Stimulated activated CD4-positive, alpha-beta T cell treated with anti-CD3 and anti-CD28 coated beads, Interleukin-1b, Interleukin-23, amount 100 ng/mL, for 24 hours (primary cell): ENCODE data around the gene ALDOC.

Experiments used
- DNase-seq, 4 experiments: peaks; one replicate each; pipeline ENCODE4 v3.0.0-alpha.2; 2020; ENCODE audit warnings: low read depth in 4 of 4, low spot score in 1 of 4

Gene ALDOC

DNA sequence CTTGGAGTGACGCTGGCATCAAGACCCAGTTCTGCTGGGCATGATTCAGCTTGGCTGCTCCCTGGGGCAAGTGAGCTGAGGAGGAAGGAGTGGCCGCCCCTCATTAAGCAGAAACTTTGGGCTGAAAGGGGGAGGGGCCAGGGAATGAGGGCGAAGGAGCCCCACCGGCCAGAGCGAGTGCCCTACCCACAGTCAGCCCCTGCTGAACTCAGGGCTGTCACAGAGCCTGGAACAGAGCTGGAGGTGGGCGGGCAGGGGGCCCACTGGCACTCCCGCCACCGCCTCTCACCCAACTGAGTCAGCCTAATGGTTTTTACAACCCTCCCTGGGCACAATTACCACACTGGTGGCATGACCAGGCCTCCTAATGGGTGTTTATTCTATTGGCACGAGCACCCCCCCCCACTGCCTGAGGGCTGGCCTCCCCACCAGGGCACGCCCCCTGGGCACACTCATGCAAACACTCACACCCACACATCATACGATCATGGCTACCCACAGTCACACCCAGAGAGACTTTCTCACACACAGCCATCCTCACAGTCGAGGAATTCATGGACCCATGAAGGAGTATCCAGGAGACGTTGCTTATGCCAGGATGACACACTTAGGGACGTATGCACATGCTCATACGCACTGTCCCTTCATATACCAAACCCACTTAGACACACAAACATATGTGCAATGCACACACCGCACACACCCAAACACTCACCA, 43.4 kb downstream of the ALDOC start:
- no peak for DNase-seq

DNA sequence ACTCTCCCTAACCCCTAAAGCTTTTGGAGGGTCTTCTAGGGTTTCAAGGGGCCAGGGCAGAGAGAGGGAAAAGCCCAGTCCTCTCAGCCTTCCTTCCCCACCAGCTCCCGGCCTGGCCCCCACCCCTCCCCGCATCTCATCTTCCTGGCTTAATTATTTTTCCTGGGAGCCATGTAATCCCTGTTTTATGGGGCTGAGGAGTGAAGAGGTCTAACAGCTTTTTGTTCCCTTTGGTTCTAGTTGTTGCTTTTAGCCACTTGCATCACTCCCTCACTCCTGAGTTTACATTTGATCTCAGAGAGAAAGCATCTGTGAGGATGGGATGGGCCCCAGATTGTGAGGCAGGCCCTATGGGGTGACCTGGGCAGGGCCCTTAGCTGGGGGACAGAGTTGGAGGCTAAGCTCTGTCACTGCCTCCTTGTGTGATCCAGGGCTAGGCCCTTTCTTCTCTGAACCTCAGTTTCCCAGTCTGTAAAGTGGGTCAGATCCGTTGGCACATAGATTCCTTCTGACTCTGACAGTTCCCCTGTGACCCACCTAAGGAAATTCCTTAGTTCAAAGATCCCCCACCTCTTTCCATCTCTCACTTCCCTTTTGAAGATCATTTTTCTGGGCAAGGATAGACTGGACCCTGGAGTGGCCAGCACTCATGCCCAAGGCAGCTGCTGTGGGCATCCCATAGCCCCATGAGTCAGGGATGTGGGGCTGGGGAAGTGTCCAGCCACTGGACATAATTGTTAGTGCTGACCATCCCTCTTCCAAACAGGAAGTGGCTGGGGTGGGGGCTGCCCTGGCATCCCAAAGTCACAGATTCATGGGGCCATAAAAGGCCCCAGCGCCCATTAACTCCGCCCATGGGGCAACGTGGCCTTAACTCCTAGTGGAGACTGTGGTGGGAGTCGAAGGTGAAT, 44.4 kb downstream of the ALDOC start:
- DNase-seq, result no peak

DNA sequence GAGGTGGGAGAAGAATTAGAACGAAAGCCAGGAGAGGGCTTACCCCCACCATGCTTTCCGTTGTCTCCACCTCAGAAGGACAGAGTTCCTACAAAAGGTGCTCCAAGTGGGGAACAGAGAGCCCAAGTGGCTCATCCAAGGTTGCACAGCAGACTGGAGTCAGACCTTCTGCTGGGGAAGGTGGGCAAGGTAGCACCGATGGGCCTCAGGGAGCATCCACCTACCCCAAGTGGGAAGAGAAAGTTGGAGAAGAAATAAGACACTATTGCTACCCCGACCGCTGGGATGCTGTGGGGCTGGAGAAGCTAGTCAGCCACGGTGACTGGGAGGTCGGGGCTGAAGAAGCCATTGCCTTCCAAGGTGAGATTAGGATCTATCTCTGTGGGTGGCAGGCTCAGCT, 45.8 kb downstream of the ALDOC start:
- no peak for DNase-seq

DNA sequence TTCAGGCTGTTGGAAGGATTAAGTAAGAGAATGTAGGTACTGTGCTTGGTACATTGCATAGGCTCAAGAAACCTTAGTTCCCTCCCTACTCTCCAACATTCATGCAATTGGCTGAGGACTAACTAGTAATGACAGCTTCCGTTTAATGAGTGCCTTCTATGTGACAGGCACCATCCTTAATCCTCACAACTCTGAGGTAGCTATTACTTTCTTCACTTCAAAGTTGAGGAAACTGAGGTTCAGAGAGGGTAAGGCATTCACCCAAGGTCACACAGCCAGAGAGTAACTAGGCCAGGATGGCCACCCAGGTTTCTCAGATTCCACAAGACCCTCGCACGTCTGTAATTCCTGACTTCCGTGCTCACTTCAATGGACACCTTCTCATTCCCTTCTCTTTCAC, 46.4 kb downstream of the ALDOC start:
- no peak for DNase-seq

DNA sequence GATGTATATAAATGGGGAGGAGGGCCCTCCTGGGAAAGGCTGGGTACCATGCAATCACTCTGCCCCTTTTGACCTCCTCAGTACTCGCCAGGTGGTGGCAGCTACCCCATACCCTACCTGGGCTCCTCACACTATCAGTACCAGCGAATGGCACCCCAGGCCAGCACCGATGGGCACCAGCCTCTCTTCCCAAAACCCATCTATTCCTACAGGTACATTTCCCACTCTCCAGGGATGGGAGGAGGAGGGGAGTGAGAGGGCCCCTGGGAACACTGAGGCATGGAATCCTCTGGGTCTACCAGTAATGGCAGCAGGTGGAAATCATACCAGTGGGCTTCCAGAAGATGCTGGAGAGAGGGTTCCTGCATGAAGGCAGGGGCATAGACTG, 47.7 kb downstream of the ALDOC start:
- no peak for DNase-seq

DNA sequence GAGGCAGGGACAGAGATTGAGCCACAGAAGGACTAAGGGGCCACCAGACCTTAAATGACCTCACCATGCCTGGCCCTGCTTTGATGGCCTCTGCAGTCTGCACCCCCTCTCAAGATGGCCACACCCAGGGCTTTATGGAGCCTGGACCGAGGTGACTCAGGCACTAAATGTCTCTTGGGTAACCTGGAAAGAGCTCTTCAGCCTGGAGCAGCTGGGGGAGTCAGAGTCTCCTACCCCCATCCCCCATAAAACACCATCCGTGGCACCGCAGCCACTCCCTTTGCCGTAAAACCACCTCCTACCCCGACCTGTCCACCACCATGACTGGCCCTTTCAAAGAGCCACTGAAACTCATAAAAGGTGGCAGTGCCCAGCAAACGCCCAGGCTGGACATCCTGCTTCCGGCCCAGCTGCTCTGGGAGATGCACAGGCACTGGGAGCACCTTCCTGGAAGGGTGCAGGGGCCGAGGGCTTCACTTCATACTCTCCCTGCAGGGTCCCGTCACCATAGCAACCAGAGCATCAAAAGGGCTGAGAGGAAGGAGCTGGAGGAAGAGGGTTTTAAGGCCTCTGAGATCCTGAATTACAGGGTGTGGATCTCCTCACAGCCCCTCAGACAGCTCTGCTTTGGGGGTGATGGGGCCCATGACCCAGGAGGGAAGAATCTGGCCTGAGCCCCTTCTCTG, 48.2 kb downstream of the ALDOC start:
- DNase-seq, result no peak

DNA sequence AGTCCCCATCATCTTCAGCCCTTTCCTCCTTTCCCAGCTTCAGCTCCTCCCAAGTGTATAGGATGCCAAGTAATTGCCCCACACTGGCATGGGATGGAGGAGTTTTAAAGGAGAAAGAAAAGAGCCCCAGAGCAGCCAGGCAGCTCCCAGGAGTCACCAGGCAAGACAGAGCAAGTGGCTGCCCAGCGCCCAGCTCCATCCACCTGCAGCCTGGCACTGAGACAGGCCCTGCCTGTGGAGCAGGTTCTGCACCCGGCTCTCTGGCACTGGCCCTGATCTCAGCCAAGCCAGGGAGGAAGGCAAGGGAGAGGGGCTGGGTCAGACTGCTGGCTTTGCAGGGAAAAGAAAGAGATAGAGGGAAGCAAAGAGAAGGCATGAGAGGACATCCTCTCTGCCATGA, 48.8 kb downstream of the ALDOC start:
- DNase-seq, result no peak

DNA sequence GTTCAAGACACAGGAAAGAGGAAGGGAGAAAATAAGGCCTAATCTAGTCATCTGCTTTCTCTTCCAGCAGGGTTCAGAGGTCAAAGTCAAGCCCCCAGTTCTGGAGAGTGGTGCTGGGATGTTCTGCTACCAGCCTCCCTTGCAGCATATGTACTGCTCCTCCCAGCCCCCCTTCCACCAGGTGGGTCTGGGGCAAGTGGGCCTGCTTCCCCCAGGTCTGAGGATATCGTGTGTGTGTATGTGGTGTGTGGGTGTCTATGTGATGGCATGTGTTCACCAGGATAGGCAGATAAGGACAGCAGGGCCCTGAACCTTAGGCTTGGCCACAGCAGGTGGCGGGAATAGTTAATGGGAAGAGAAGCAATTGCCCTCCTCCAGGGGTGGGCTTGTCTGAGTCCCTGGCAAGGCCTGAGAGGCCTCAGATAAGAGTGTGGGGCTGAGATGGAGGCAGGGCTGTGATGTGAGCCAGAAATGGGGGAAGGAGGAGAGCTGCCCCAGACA, 49.5 kb downstream of the ALDOC start:
- no peak for DNase-seq

DNA sequence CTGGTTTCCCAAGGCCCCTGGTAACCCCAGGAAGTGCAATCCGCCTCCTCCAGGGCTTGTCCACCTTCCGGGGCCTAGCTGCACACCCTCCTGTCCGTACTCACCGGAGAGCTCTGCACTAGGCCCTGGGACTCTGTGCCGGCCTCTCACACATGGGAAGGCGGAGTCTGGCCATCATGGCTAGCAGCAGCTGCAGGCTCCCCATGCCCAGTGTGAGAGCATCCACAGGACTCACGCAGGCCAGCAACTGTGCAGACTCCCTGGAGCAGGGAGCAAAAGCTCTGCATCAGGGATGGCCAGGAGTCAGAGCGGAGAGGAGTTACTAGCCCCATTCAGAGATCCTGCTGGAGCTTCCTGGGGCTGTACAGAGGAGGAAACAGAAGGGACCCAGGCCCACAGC, 50.3 kb downstream of the ALDOC start:
- no peak for DNase-seq

DNA sequence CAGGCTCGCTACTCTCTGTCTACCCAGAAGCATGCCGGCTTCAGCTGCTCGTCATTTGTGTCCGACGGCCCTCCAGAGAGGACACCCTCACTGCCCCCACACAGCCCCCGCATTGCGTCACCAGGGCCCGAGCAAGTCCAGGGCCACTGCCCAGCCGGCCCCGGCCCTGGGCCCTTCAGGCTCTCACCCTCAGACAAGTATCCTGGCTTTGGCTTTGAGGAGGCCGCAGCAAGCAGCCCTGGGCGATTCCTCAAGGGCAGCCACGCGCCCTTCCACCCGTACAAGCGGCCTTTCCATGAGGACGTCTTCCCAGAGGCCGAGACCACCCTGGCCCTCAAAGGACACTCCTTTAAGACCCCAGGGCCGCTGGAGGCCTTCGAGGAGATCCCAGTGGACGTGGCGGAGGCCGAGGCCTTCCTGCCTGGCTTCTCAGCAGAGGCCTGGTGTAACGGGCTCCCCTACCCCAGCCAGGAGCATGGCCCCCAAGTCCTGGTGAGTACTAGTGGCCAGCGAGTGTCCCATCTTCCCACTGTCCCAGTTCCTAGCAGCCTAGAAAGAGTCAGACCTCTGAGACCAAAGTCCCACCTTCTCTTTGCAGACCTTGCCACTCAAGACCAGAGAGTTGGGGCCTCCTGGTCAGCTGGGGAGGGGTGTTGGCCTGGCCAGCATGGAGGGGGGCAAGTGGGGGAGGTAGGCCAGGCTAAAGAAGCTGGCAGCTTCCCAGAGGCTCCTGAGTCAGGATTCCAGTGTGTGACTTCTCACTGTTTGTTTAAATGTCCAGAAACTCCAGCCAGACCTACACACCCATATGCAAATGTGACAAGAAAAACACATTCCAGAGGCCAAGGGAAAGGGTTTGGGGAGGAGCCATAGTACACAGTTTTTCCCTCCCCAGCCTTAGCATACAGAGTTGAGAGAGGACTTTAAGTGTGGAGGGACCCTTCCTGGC, 51.9 kb downstream of the ALDOC start:
- no peak for DNase-seq

DNA sequence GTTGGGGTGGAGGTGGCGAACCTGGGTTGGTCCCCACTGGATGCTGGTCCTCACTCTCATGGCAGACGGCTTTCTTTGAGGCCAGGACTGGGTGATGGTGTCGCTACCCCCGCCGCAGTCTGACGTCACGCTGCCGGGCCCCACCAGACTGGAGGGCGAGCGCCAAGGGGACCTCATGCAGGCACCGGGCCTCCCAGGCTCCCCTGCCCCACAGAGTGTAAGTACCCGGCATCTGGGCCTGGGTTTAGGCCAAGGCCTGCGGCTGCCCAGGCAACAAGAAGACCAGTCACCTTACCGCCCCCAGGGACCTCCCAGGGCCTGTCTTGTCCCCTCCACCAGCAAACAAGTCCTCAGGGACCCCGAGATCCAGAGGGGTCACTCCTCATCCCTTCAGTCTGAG, 52.8 kb downstream of the ALDOC start:
- no peak for DNase-seq

DNA sequence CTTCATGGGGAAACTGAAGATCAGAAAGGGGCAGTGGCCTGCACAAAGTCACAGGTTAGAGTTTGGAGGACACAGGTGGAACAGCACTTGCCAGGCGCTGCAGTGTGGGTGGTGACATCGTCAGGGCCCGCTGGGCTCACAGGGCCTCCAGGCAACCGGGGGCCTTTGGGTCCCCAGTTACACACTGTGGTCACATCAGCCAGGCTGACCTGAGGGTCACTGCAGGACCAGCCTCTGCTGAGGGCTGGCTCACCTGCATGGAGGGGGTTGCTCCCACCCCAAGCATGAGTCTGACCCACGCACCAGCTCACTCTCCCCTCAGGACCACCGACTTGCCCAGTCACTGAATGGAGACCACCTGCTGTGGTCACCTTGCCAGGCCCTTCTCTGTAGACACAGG, 53.5 kb downstream of the ALDOC start:
- DNase-seq, result no peak
